Measurements from ENCODE around the gene ARL2BP. TPM values are rescaled to one million over a fixed set of nuclear protein-coding genes. Genes with fewer than 3 reads are reported as not detected.

ARL2BP gene
- total and polyA plus RNA-seq, 2 of the 4 experiments (the other 2 are of a cell fraction): 46.9 to 73.7 TPM

DNA sequence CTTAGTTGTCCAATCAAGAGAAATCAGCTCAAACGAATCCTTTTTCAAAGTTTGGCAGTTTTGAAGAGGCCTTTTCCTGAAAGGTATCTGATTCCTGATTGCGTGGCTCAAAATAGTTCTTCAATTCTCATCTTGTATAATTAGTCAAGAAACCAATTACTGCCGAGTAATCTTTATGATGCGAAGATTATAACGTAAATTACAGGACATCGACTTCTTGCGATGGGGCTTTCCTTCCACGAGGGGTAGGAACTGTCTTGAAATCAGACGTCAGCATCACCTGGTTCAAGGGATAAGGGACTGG is 644 bp upstream of the ARL2BP start:
- Histone ChIP-seq H3K4ac (ENCODE audit: low read depth, low read length) (peak overlapping the region; percentile 68), H2BK20ac (ENCODE audit: low read depth, low read length) (no peak overlapping the region), H3K14ac (replicated peaks; ENCODE audit: low read depth, low read length) (peak overlapping the region; percentile 90), H4K5ac (ENCODE audit: low read depth, low read length) (peak overlapping the region; percentile 94), H2BK15ac (ENCODE audit: low read depth, low read length) (0 out of 3 replicates have a peak overlapping the region, but pooled peaks have one; percentile 16), H2BK5ac (ENCODE audit: low read depth, low read length, poor library complexity, severe bottlenecking) (peak overlapping the region; percentile 66), H3K23ac (ENCODE audit: low read depth, low read length) (peak overlapping the region; percentile 66; the same call in 1 of the 2 replicates), H3K4me3 (ENCODE audit: insufficient read depth, low read depth, low read length) (peak overlapping the region; percentile 69), H3K9me3 (ENCODE audit: control insufficient read depth, insufficient read depth, low read length) (no peaks in the 10 kb centered on the region), H3K4me2 (ENCODE audit: low read depth, low read length) (peak overlapping the region; percentile 96), H3K27me3 (ENCODE audit: control insufficient read depth, insufficient read depth, low read length) (no peaks in the 10 kb centered on the region), H2AFZ (replicated peaks; ENCODE audit: low read length, poor library complexity) (peak overlapping the region; percentile 89), H3K9ac (ENCODE audit: low read depth, low read length) (peak overlapping the region; percentile 81), H3K18ac (ENCODE audit: low read depth, low read length) (peak overlapping the region; percentile 63), H2BK120ac (ENCODE audit: low read depth, low read length) (no peak overlapping the region), H3K4me1 (ENCODE audit: control insufficient read depth, insufficient read depth, low read length) (no peaks in the 10 kb centered on the region; the same call in 1 of the 2 replicates), H2AK5ac (ENCODE audit: low read depth, low read length) (peak overlapping the region; percentile 53; the same call in 1 of the 2 replicates), H3K56ac (ENCODE audit: extremely low read depth, insufficient read depth, low read length) (peak overlapping the region; percentile 72; the same call in 1 of the 2 replicates), H4K8ac (ENCODE audit: low read depth in 2 of 2, low read length in 2 of 2) (peak overlapping the region; percentile 68 to 98), H4K20me1 (ENCODE audit: insufficient read depth, low read length) (no peaks in the 10 kb centered on the region), H2AK9ac (replicated peaks; ENCODE audit: low read depth, low read length, poor library complexity) (peak overlapping the region; percentile 75), H3K79me1 (ENCODE audit: low read depth in 1 of 2, low read length in 2 of 2) (peaks cover 2 to 22% of the 10 kb centered on the region in 2 experiments; a peak in 3 of 4 replicates), H3K36me3 (ENCODE audit: control insufficient read depth, insufficient read depth, low read length) (peaks cover 5% of the 10 kb centered on the region), H3K27ac (ENCODE audit: insufficient read depth, low read length) (peak overlapping the region; percentile 64), H4K91ac (ENCODE audit: insufficient read depth, low read depth, low read length) (peak overlapping the region; percentile 51), H3K9me1 (ENCODE audit: insufficient read depth, low read length) (no peaks in the 10 kb centered on the region)
- in situ Hi-C loops (cut with MboI; ENCODE audit: low sequenced_read_pairs) (no loop called here), dilution Hi-C loops (cut with HindIII; ENCODE audit: low sequenced_read_pairs, unreplicated experiment) (no loop called here), intact Hi-C loops (cut with micrococcal nuclease) (loop anchor here (2.0 kb wide), 1 partner anchor 54 kb away; no protein-coding TSS in a partner anchor)
- CTCF ChIA-PET: no interaction called here
- BruUV-seq (replicated peaks): no TSS peak
- POLR2A ChIA-PET (ENCODE audit: unreplicated experiment): interaction anchor here (0.6 kb wide), 1 partner anchor 11 kb away, joined by 3 read pairs; no protein-coding TSS in a partner anchor
- DNase-seq: no peak
- no peak for TF ChIP-seq NFE2L2 (IDR thresholded peaks at IDR 0.05; ENCODE audit: low read depth, low read length)
- 0 out of 2 replicates have a peak, but pooled peaks have one; percentile 3 for TF ChIP-seq MAFK (IDR thresholded peaks at IDR 0.05; ENCODE audit: low read depth, low read length)
- TF ChIP-seq RFX5 (IDR thresholded peaks at IDR 0.05; ENCODE audit: low read depth, low read length): no peak
- 8% methylated on average over 4 of the region's 9 CpGs; no CpG with 5 or more reads in 1 of the 2 experiments for WGBS, 2 experiments (ENCODE audit: extremely low coverage in 2 of 2, insufficient read length in 1 of 2)
- peak; percentile 19 for ATAC-seq (ENCODE audit: low read depth)
